ENCODE measurements around the gene AP4B1.
A peak's percentile ranks its signal among the peaks of the same experiment; 100 is the strongest.

The AP4B1 gene

GRCh38 chr1:113886417-113887401 is 17.9 kb downstream of the AP4B1 start:
- DNase-seq (ENCODE audit: low read depth), result no peak
- H3K4me3 ChIP-seq (ENCODE audit: low read depth, low read length), result no peak overlapping the region
- TF ChIP-seq CTCF (IDR thresholded peaks at IDR 0.05; ENCODE audit: control insufficient read depth, extremely low read depth, insufficient read depth), result no peak

GRCh38 chr1:113881661-113882060 is 22.9 kb downstream of the AP4B1 start:
- no peak for TF ChIP-seq CTCF (IDR thresholded peaks at IDR 0.05; ENCODE audit: control insufficient read depth, extremely low read depth, insufficient read depth)
- H3K4me3 ChIP-seq (ENCODE audit: low read depth, low read length), result no peak overlapping the region
- DNase-seq (ENCODE audit: low read depth), result no peak

GRCh38 chr1:113879739-113880038 is 24.9 kb downstream of the AP4B1 start:
- no peak overlapping the region for H3K4me3 ChIP-seq (ENCODE audit: low read depth, low read length)
- no peak for TF ChIP-seq CTCF (IDR thresholded peaks at IDR 0.05; ENCODE audit: control insufficient read depth, extremely low read depth, insufficient read depth)
- DNase-seq (ENCODE audit: low read depth), result no peak

GRCh38 chr1:113876176-113876575 is 28.4 kb downstream of the AP4B1 start:
- no peak for TF ChIP-seq CTCF (IDR thresholded peaks at IDR 0.05; ENCODE audit: control insufficient read depth, extremely low read depth, insufficient read depth)
- no peak for DNase-seq (ENCODE audit: low read depth)
- no peak overlapping the region for H3K4me3 ChIP-seq (ENCODE audit: low read depth, low read length)

GRCh38 chr1:113875714-113876113 is 28.9 kb downstream of the AP4B1 start:
- no peak for DNase-seq (ENCODE audit: low read depth)
- TF ChIP-seq CTCF (IDR thresholded peaks at IDR 0.05; ENCODE audit: control insufficient read depth, extremely low read depth, insufficient read depth), result no peak
- no peak overlapping the region for H3K4me3 ChIP-seq (ENCODE audit: low read depth, low read length)

- DNase-seq (ENCODE audit: low read depth), result no peak
- TF ChIP-seq CTCF (IDR thresholded peaks at IDR 0.05; ENCODE audit: control insufficient read depth, extremely low read depth, insufficient read depth), result peak; percentile 38
- H3K4me3 ChIP-seq (ENCODE audit: low read depth, low read length), result no peak overlapping the region
Observed at GRCh38 chr1:113874012-113874879, 30.4 kb downstream of the AP4B1 start.

Measured in LNCaP clone FGC (cell line).